Dermis blood vessel endothelial cell (primary cell): Measurements from ENCODE around the gene C14orf119. TPM values are rescaled to one million over a fixed set of nuclear protein-coding genes. Genes with fewer than 3 reads are reported as not detected.
"Not testable (repeated sequence)": the region's sequence is repeated elsewhere in the genome, so short reads cannot be mapped to it uniquely, and the experiment has no call there.

Experiments used
- DNase-seq: peaks from one replicate; pipeline ENCODE4 v3.0.0; 2010
- total RNA-seq: library from RNA; depleted of rRNA; stranded (reverse); fragments of >200 nt; gene quantifications from 2 replicates; pipeline ENCODE4 v1.2.3, GENCODE V29; 2014

Gene C14orf119
- total RNA-seq, 1 donor from 2014 or later, result 52.2 TPM

DNA sequence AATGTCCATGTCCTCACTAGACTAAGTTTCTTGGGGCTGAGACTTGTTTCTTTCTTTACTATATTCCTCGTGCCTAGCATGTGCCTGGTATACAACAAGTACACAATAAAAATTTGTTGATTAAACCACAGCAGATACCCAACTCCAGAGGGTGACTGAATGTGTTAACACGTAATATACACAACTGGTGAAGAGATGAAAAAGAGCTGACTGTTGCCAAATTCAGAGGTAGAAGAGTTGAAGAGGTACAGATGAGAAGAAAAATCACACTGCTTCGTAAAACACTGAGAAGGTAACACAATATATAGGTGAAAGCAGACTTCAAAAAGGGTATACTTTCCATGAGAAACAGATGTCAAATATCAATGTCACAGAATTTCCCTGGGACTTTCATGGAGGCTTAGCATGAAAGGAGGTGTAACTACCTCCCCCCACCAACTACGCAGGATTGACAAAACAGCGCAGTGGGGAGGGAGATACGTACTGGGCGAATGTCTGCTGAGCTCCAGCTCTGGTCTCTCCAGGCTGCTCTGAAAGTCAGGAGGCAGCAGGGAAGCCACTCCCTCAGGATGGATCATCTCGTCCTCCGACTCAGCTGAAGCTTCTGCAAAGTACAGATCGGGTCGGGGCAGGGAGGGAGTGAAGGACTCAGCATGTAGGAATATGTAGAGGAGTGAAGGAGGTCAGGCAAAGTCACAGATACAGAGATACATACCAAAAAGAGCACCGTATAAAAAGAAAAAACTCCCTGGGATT lies 5.6 kb upstream of the C14orf119 start:
- no peak for DNase-seq

DNA sequence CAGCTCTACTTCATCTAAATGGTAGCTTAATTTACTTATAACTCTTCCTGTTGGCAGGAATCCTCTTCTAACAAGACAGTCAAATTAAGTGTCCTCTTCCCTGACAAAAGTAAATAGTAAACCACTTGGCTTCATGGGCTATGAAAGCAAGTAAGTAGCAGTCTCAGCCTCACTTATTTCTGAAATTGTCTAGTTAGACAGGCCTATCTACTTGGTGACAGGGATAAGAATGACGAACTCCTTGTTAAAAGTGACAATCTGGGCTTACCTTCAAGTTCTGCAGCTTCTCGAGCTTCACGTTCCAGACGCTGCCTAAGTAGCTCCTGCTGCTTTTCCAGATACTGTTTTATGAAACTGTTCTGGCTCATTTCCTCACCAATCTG lies 5.1 kb upstream of the C14orf119 start:
- DNase-seq, result peak; percentile 47

DNA sequence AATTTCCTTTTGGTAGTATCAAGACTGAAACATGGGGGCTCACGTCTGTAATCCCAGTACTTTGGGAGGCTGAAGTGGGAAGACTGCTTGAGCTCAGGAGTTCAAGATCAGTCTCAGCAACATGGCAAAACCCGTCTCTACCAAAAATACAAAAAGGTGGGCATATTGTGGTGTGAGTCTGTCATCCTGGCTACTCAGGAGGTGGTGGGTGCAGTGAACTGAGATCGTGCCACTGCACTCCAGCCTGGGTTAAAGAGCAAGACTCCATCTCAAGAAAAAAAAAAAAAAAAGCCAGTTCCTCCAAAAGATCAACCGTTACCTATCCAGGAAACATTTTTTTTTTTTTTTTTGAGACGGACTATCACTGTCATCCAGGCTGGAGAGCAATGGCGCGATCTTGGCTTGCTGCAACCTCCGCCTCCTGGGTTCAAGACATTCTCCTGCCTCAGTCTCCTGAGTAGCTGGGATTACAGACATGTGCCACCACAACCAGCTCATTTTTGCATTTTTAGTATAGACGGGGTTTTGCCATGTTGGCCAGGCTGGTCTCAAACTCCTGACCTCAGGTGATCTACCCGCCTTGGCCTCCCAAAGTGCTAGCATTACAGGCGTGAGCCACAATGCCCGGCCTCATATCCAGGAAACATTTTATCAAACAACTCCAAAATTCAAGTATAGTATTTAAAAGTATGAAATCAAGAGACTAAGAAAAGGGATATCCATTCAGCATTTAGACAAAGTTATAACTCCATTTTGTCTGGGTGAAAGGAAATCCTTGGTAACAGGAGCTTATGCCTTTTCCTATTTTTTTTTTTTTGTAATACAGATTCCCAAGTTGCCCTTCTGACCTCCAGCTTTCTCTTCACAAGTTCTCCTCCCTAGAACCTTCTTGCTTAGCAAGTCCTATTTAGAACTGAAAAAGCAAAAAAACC lies 3.7 kb upstream of the C14orf119 start:
- no peak for DNase-seq

DNA sequence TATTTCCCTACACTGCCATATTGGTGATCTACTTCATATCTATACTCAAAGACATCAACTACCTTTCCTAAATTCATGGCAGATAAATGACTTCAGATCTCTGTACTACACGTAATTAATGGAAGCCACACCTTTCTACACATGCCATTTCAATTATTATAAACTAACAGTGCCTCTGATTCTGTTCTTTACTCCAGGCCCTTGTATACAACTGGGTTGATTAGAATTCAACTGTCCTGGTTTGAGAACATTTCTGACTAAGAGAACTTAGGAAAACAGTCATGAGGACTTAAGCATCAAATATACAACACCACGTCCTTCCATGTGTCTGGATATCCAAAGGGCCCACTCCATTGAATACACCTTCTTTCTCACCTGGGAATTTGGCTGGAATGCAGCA lies 2.2 kb upstream of the C14orf119 start:
- DNase-seq, result no peak

DNA sequence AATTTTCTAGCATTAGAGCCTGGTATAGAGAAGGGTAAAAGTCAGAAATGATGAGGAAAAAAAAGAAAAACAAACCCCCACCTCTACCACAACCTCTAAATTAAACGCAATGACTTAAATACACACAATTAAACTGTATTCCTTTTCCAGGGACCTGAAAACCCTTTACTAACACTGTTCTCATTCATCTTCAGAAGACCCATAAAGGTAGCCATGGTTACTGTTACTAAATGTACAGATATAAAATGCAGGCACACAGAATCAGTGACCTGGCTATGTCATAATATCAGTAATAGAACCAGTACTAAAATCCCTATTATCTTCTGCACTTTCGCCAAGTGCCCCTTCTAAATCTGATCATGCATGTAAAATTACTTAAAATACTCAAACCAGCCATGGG lies 1.8 kb upstream of the C14orf119 start:
- no peak for DNase-seq

DNA sequence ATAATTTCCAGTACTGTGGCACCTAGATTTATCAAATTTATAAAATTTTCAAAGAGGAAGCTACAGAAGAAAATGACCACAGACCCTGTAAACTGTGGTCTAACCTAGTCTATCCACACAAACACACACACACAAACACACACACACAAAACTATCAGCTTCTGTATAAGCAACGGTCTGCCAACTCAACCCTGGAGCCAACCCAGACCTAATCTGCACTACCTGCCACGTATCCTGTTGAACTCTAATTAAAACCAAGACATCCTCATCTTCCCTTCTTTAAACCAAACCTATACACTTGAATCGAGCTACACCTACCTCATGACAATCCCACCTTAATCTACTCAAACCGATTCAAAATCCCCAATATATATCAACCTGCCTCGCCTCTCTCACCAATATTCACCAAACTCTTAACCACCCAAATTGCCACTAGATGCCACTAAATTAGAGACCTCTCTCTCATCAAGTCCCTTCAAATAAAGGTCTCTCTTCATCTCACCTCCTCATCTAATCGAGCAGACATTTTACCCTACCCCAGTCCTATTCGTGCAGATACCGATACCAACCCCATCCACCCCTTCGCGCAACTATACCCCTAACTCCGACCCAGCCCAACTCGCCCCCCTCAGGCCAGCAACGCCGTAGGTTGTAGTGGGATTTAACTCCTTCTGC lies 1.2 kb upstream of the C14orf119 start:
- DNase-seq, result no peak

DNA sequence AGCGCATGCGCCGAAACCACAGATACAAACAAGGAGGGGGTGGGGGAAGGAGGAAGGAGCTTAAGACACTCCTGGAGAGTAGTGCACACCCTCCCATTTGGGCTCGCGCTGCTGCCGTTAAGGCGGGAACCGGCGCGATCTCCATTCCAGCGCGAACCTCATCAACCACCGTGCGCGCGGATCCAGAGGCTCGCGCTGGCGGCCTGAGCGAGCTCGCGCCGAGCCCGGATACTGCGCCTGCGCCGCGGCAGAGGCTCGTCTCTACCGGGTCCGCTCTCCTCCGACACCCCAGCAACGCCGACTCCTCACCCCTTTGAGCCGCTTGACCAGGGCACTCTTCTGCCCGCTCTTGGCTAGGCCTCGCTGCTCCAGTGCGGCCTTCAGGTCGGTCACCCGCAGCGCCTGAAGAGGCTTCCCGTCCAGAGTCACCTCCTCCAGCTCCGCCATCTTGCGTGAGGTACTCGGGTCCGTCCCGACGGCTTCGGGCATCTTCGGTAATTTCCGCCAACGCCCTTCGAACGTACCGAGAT lies 574 bp upstream of the C14orf119 start, which contains the start of gene ACIN1:
TSS of gene ACIN1 (minus strand) at position 471 of the 530 bp plus-strand sequence. CDS start at position 447, 24 bp downstream.
- DNase-seq, result peak; percentile 92

DNA sequence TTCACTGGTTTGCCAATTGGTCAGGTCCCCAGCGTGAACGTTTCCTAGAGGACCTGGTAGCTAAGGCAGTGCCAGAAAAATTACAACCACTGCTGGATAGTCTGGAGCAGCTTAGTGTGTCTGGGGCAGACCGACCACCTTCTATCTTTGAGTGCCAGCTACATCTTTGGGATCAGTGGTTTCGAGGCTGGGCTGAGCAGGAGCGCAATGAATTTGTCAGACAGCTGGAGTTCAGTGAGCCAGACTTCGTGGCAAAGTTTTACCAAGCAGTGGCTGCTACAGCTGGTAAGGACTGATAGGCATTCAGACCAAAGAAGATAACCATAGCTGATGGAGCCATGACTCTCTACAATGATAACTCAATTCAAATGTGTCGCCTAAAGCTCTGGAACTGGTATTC lies 2.5 kb downstream of the C14orf119 start:
- no peak for DNase-seq

DNA sequence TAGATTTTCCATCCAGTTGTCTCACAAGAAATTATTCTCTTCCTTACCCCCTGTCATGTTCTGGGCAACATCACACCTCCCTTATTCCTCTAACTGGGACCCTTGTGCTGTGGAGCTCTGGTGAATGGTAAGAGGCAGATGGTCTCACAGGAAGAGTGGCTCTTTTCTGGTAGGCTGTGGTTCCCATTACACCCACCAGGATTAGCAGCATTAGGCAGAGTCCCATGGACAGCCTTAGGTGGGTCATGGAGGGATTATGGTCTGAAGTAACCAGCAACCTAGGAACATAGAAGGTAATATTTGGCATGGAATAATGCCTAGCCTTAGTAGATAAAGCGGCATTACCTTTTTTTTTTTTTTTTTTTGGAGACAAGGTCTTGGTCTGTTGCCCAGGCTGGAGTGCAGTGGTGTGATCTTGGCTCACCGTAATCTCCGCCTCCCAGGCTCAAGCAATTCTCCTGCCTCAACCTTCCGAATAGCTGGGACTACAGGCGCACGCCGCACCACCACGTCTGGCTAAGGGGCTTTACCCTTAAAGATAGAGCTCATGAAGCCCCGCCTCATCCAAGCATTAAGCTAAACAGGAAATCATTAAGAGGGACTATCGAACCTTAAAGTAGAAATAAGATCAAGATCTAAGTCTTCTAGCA lies 4.0 kb downstream of the C14orf119 start:
- DNase-seq, result no peak

DNA sequence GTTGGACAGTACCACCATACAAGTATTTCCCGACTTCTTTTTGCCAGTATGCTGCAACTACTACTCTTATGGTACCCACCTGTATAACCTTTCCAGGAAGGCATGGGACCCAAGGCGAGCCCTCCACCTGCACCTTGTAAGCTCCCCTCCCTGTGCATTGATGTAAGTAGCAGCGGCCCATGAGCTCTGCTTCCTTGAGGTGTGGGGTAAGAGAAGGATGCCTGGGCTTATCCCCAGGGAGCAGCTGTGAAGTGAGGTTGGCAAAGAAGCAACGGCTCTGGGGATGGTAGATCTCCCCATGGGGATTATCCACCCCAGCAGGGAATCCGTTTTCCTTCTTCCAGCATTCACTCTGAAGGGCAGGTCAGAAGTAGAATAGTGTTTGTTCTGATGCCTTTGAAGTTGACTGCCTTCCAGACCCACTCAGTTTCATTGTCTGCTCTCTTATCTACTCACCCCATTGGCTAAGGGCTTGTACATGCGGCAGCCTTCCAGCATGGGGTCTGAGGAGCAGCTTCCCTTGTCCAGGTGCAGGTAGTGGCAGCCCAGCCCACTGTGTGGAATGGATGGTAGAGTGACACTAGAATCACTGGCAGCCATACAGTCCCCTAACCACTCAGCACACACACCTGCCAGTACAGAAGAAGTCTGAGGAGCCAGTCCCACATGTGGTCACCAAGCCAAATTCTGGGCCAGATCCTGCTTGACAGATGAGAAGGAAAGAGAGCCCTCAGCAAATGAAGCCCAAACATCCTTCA lies 6.1 kb downstream of the C14orf119 start:
- DNase-seq, result no peak

DNA sequence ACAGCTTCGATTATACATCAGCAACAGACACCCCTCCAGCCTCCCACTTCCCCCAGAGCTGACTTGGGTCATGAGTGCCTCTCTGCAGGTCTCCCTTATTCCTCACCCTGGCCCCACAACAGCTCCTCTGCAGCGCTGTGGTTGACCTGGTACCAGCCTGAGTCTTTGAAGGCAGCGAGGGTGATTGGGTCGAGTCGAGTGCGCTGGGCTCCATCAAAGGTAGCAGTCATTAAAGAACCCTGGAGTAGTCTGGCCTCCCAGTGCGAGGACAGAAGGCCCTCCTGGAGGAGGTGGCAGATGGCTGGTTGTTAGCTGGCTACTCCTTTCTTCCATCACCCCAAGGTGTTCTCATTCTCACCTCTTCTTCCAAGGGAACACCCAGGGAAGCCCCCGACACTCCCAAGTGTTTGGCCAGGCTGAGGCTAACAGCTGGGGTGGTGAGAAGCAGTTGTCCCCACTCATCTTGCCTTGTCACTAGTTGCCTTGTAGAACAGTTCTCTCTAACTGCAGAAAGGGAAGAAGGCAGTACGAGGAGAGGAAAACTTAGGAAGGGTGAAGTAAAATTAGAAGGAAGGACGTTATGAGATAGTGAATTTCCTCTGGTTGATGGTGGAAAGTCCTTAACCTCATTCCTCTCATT lies 6.8 kb downstream of the C14orf119 start:
- no peak for DNase-seq

DNA sequence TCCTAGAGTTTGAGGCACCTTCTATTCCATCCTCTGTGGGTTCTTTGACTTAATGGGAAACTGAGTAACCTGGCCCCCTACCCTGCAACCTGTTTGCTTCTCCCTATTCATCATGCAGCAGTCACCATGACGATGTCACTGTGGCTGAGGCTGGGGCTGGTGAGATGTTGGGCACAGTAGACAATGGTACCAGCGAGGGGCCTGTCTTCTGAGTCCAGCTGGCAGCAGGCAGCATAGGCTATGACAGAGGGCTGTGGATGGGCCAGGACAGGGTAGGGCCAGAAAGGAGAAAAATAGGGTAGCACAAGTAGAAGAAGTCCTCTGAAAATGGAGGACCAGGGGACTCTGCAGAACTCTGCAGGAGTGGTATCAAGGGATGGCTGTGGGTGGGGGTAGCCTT lies 7.5 kb downstream of the C14orf119 start:
- no peak for DNase-seq

DNA sequence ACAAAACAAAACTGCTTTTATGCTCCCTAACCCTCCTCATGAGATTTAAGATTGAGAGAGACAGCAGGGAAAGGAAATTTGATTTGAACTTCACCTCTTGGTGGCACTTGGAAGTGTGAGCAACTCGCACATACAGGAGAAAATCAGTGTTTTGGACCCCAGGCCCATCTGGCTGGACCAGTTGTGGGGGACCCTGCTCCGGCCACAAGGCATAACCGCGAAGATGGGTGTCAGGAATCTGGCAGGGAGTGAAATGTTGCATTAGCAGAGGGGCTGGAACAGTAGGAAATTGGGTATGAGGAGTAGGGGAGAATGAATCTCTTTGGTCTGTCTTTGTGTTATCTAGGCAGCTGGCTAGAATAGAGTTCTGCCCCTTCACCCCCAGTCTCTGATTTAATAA lies 8.3 kb downstream of the C14orf119 start:
- no peak for DNase-seq

DNA sequence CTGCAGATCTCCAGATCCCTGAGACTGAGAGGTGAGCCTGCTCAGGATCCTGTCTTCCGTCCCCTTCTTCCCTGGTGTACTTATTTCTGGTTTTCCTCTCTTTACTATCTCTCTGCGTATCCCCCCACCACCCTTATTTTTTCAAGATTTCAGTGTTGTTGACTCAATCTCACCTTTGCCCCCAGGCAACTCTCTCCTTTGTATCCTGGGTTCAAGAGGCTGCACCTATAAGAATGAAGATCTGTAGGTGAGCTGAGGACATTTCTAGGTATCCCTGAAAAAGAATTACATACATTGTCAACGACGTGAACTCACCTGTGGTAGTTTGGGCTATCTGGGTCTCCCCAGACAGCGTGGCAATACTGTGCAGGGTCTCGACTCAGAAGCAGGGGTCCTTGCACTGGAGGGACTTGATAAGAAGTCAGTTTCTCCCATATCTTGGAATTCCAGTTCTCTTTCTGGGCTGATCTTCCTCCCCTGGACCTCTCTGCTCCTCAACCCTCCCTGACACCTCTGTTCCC lies 8.8 kb downstream of the C14orf119 start:
- DNase-seq, result no peak

DNA sequence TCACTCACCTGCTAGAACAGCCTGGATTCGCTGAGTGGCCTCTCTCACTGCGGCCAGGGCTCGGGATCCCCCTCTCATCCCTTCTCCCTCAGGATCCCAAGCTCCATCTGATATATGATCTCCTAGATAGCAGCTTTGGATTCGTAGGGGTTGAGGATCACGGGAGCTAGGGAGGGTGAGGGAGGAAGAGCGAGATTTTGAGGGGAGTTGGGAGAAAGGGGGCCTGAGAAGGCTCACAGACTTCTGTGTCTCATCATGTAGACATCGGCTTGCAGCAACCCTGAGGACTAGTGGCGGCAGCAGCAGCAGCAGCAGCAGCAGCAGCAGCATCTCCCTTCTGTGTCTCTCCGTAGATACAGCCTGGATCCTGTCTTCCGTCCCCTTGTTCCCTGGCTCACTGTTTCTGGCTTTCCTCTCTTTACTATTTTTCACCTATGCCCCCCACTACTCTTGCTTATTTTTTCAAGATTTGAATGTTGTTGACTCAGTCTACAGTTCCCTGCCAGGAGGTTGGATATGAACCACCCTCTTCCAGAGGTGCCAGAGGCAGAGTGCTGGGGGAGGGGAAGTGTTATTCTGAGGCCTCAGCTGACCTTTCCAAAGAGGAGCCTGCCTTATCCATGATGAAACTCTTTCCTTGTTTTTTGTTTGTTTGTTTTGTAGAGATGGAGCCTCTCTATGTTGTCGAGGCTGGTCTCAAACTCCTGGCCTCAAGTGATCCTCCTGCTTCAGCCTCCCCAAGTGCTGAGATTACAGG lies 9.5 kb downstream of the C14orf119 start, which contains the start of gene CIROP:
TSS of gene CIROP (minus strand) at position 399 of the 757 bp plus-strand sequence. CDS start at position 330, 69 bp downstream.
- no peak for DNase-seq

DNA sequence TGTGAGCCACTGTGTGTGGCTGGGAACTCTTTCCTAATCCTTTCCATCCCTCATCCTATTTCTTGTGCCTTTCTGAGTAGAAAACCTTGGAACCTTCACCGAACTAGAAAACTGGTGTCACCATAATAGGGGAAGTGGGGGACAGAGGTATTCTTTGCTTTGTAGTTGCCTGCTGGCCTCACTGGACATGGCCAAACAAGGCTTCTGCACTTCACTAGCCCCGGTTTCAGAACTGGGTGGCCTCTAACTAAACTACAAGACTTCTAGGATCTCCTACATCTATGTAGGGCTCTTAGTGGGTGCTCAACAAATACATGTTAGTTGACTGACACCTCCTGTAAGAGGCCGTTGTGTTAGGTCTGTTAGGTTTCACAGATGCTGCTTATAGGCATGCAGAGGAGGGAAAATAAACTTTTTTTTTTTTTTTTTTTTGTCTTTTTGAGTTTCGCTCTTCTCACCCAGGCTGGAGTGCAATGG lies 10.1 kb downstream of the C14orf119 start:
- DNase-seq, result no peak

DNA sequence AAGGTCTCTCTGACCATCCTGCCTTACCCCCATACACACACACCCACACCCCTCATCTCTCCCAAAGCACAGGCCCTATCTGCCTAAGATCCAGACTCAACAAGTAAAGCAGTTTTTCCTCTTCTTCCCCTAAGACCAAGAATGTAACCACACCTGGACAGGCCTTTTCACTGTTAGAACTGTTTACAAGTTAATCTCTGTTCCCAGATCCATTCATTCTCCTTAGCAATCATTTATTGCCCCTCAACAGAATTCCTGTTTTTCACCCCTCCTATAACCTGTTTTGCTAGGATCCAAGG lies 11.4 kb downstream of the C14orf119 start:
- DNase-seq, result no peak

DNA sequence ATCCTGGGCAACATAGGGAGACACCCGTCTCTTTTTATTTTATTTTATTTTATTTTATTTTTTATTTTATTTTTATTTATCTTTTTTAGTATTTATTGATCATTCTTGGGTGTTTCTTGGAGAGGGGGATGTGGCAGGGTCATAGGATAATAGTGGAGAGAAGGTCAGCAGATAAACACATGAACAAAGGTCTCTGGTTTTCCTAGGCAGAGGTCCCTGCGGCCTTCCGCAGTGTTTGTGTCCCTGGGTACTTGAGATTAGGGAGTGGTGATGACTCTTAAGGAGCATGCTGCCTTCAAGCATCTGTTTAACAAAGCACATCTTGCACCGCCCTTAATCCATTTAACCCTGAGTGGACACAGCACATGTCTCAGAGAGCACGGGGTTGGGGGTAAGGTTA lies 12.3 kb downstream of the C14orf119 start:
- not testable (repeated sequence) for DNase-seq

DNA sequence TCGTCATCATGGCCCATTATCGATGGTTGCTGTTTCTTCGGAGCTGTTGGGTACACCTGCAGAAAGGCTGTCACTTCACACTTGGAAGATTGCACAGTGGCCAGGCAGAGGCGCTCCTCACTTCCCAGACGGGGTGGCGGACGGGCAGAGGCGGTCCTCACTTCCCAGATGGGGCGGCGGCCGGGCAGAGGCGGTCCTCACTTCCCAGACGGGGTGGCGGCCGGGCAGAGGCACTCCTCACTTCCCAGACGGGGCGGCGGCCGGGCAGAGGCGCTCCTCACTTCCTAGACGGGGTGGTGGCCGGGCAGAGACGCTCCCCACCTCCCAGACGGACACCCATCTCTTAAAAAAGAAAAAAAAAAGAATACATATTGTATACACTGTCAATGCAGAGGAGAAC lies 12.9 kb downstream of the C14orf119 start:
- DNase-seq, result not testable (repeated sequence)

DNA sequence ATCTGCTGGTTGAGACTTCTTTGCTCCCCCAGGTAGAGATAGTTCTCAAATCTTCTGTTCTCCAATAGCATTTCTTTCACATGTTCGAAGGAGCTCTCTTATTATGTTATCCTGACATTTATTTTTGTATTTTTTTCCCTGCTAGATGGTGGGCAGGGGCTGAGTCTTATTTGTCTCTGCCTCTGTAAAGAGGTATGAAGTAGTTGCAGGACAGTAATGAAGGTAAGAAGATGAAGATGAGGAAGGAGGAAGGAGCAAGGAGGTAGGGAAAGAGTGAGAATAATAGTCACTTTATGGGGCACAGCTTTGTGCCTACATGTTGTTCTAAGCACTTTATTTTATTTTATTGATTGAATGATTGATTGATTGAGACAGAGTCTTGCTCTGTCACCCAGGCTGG lies 14.5 kb downstream of the C14orf119 start:
- DNase-seq, result no peak
